Measurements from ENCODE around the gene SPOUT1. TPM values are rescaled to one million over a fixed set of nuclear protein-coding genes. Genes with fewer than 3 reads are reported as not detected.
"Not testable (repeated sequence)": the region's sequence is repeated elsewhere in the genome, so short reads cannot be mapped to it uniquely, and the experiment has no call there.

Gene SPOUT1
- total and polyA plus RNA-seq, 10 donors: 31.9 to 54.3 (median 40.1) TPM

- H3K9me3 ChIP-seq: peaks cover 0 to 14% (median 6%) of the 10 kb centered on the region in 8 donors
- WGBS, 5 donors: 86 to 92% (median 87%) methylated on average over 8 to 13 of the region's 13 CpGs
- no peaks in the 10 kb centered on the region for H3K4me1 ChIP-seq
- no peak overlapping the region for H3K4me3 ChIP-seq
- H3K27ac ChIP-seq: no peak overlapping the region
- intact Hi-C loops (cut with DNase I; ENCODE audit: low total_unique reads): no loop called here
- no peak for TF ChIP-seq CTCF (IDR thresholded peaks at IDR 0.05 in 8 of 11, conservative IDR thresholded peaks at IDR 0.05 in 3 of 11)
- no peak for TF ChIP-seq POLR2AphosphoS5 (IDR thresholded peaks at IDR 0.05)
- H3K27me3 ChIP-seq (replicated peaks in 1 of 7): no peaks in the 10 kb centered on the region
- peak; percentile 41 for DNase-seq
- H3K36me3 ChIP-seq: peaks cover 0 to 26% (median 0%) of the 10 kb centered on the region in 6 donors
Measured at GRCh38 chr9:128845186-128845931, 15.8 kb upstream of the SPOUT1 start.

- H3K27me3 ChIP-seq (replicated peaks in 1 of 7); H3K4me3 ChIP-seq; H3K27ac ChIP-seq; DNase-seq; H3K9me3 ChIP-seq; H3K4me1 ChIP-seq; intact Hi-C loops (cut with DNase I; ENCODE audit: low total_unique reads): not testable (repeated sequence)
- WGBS, 5 donors: 92 to 99% (median 92%) methylated on average over 7 of the region's 7 CpGs
- peaks cover 0 to 43% (median 0%) of the 10 kb centered on the region in 6 donors for H3K36me3 ChIP-seq
Measured at GRCh38 chr9:128843171-128843570, 13.6 kb upstream of the SPOUT1 start.

- TF ChIP-seq POLR2AphosphoS5 (IDR thresholded peaks at IDR 0.05) (no peak), CTCF (IDR thresholded peaks at IDR 0.05 in 8 of 11, conservative IDR thresholded peaks at IDR 0.05 in 3 of 11) (no peak), POLR2A (IDR thresholded peaks at IDR 0.05) (no peak)
- DNase-seq: peak; percentile 11
- no peak overlapping the region for H3K4me3 ChIP-seq
- H3K27ac ChIP-seq: no peak overlapping the region
- intact Hi-C loops (cut with DNase I; ENCODE audit: low total_unique reads): no loop called here
- H3K4me1 ChIP-seq: no peaks in the 10 kb centered on the region
- no peaks in the 10 kb centered on the region for H3K9me3 ChIP-seq
- peaks cover 0 to 52% (median 0%) of the 10 kb centered on the region in 6 donors for H3K36me3 ChIP-seq
- no peaks in the 10 kb centered on the region for H3K27me3 ChIP-seq (replicated peaks in 1 of 7)
- WGBS, 5 donors: 87 to 95% (median 91%) methylated on average over 12 of the region's 12 CpGs
Measured at GRCh38 chr9:128841694-128842492, 12.3 kb upstream of the SPOUT1 start.

GRCh38 chr9:128840524-128840923 is 10.9 kb upstream of the SPOUT1 start:
- Histone ChIP-seq H3K4me1 (no peaks in the 10 kb centered on the region), H3K36me3 (peaks cover 0 to 56% (median 2%) of the 10 kb centered on the region in 6 donors), H3K9me3 (no peaks in the 10 kb centered on the region), H3K4me3 (no peak overlapping the region), H3K27me3 (replicated peaks in 1 of 7) (no peaks in the 10 kb centered on the region), H3K27ac (no peak overlapping the region)
- intact Hi-C loops (cut with DNase I; ENCODE audit: low total_unique reads): no loop called here
- TF ChIP-seq CTCF (IDR thresholded peaks at IDR 0.05 in 8 of 11, conservative IDR thresholded peaks at IDR 0.05 in 3 of 11): no peak
- no peak for TF ChIP-seq POLR2A (IDR thresholded peaks at IDR 0.05)
- no peak for TF ChIP-seq POLR2AphosphoS5 (IDR thresholded peaks at IDR 0.05)
- DNase-seq: no peak
- WGBS, 5 donors: 90 to 100% (median 97%) methylated on average over 1 of the region's 1 CpG
